ENCODE results near the gene ARL2BP.
"Not testable (repeated sequence)": the region's sequence is repeated elsewhere in the genome, so short reads cannot be mapped to it uniquely, and the experiment has no call there.

The ARL2BP gene

GRCh38 chr16:57244767-57245471, at the start of gene ARL2BP:
Gene ARL2BP, plus strand, starts transcription at chr16:57245259. Its CDS starts 109 bp downstream, at chr16:57245368.
- DNase-seq (ENCODE audit: low read depth in 2 of 2) = peak; percentile 94 to 96

GRCh38 chr16:57196286-57196685, 48.8 kb upstream of the ARL2BP start:
- DNase-seq (ENCODE audit: low read depth in 2 of 2) = no peak

GRCh38 chr16:57196753-57197152, 48.3 kb upstream of the ARL2BP start:
- DNase-seq (ENCODE audit: low read depth in 2 of 2) = no peak

GRCh38 chr16:57200321-57200720, 44.7 kb upstream of the ARL2BP start:
- not testable (repeated sequence) for DNase-seq (ENCODE audit: low read depth in 2 of 2)

- DNase-seq (ENCODE audit: low read depth in 2 of 2) = not testable (repeated sequence)
Observed at GRCh38 chr16:57200926-57201325, 44.1 kb upstream of the ARL2BP start.

- DNase-seq (ENCODE audit: low read depth in 2 of 2) = no peak
Observed at GRCh38 chr16:57202095-57202886, 42.8 kb upstream of the ARL2BP start.

- no peak for DNase-seq (ENCODE audit: low read depth in 2 of 2)
Observed at GRCh38 chr16:57203451-57203850, 41.6 kb upstream of the ARL2BP start.

GRCh38 chr16:57204675-57205074, 40.4 kb upstream of the ARL2BP start:
- no peak for DNase-seq (ENCODE audit: low read depth in 2 of 2)

GRCh38 chr16:57208926-57209325, 36.1 kb upstream of the ARL2BP start:
- no peak for DNase-seq (ENCODE audit: low read depth in 2 of 2)

GRCh38 chr16:57209780-57210179, 35.3 kb upstream of the ARL2BP start:
- DNase-seq (ENCODE audit: low read depth in 2 of 2) = no peak

GRCh38 chr16:57213462-57213861, 31.6 kb upstream of the ARL2BP start:
- no peak for DNase-seq (ENCODE audit: low read depth in 2 of 2)

- DNase-seq (ENCODE audit: low read depth in 2 of 2) = no peak
Observed at GRCh38 chr16:57216968-57217367, 28.1 kb upstream of the ARL2BP start.

GRCh38 chr16:57223057-57223456, 22.0 kb upstream of the ARL2BP start:
- DNase-seq (ENCODE audit: low read depth in 2 of 2) = no peak

- DNase-seq (ENCODE audit: low read depth in 2 of 2) = no peak
Observed at GRCh38 chr16:57224651-57225335, 20.3 kb upstream of the ARL2BP start.

- DNase-seq (ENCODE audit: low read depth in 2 of 2) = no peak
Observed at GRCh38 chr16:57225978-57226377, 19.1 kb upstream of the ARL2BP start.

GRCh38 chr16:57226701-57227621, 18.1 kb upstream of the ARL2BP start:
- no peak for DNase-seq (ENCODE audit: low read depth in 2 of 2)

- DNase-seq (ENCODE audit: low read depth in 2 of 2) = no peak
Observed at GRCh38 chr16:57229079-57229478, 16.0 kb upstream of the ARL2BP start.

- no peak for DNase-seq (ENCODE audit: low read depth in 2 of 2)
Observed at GRCh38 chr16:57231821-57232350, 13.2 kb upstream of the ARL2BP start.

GRCh38 chr16:57233944-57234706, 10.9 kb upstream of the ARL2BP start:
- no peak for DNase-seq (ENCODE audit: low read depth in 2 of 2)

GRCh38 chr16:57234707-57235092, 10.4 kb upstream of the ARL2BP start:
- no peak for DNase-seq (ENCODE audit: low read depth in 2 of 2)

Measured in stimulated activated CD8-positive, alpha-beta memory T cell treated with anti-CD3 and anti-CD28 coated beads, Interleukin-15, amount 100 ng/mL, for 4 hours (primary cell).